ENCODE measurements around the gene ATG4B.

GRCh38 chr2:241680827-241681599 is 43.5 kb downstream of the ATG4B start:
- TF ChIP-seq CHD1 (IDR thresholded peaks at IDR 0.05; ENCODE audit: low read length): no peak
- no peak for TF ChIP-seq CTCF (IDR thresholded peaks at IDR 0.05 in 2 of 3, conservative IDR thresholded peaks at IDR 0.05 in 1 of 3; ENCODE audit: insufficient read depth in 2 of 3, low read depth in 1 of 3, low read length in 3 of 3)
- no peak for TF ChIP-seq NR3C1 (CRISPR knock-in tag; IDR thresholded peaks at IDR 0.05)
- TF ChIP-seq POLR2A (conservative IDR thresholded peaks at IDR 0.05): no peak
